Left ventricle myocardium inferior (tissue), 1 donor: ENCODE measurements around the gene ZNF446. TPM values are rescaled to one million over a fixed set of nuclear protein-coding genes. Genes with fewer than 3 reads are reported as not detected.
"Not testable (repeated sequence)": the region's sequence is repeated elsewhere in the genome, so short reads cannot be mapped to it uniquely, and the experiment has no call there.

Experiments
- DNase-seq: peaks from one replicate; pipeline ENCODE4 v3.0.0-alpha.2; 2020
- H3K27ac ChIP-seq: fragments of 200-600 bp; replicated peaks from 2 replicates; pipeline ENCODE4 v1.8.0; 2021
- H3K27me3 ChIP-seq: fragments of 200-600 bp; 2 replicates; pipeline ENCODE4 v1.8.0; 2021; ENCODE audit warnings: low read depth
- H3K36me3 ChIP-seq: fragments of 200-600 bp; 2 replicates; pipeline ENCODE4 v1.8.0; 2021
- H3K4me1 ChIP-seq: fragments of 200-600 bp; 2 replicates; pipeline ENCODE4 v1.8.0; 2021
- H3K4me3 ChIP-seq: fragments of 200-600 bp; 2 replicates; pipeline ENCODE4 v1.8.0; 2021; ENCODE audit warnings: mild to moderate bottlenecking, moderate library complexity
- H3K9me3 ChIP-seq: fragments of 200-600 bp; replicated peaks from 2 replicates; pipeline ENCODE4 v1.8.0; 2021
- intact Hi-C: fragments of 100-400 bp; cut with micrococcal nuclease; formaldehyde crosslinking; loops from one replicate; pipeline ENCODE4 v1.11.0; 2022
- total RNA-seq: library from RNA; stranded (reverse); fragmentation: NEBNext Ultra II Directional; extraction: Animal tissue kit (Norgen Biotek cat#: 25700); gene quantifications from one replicate; pipeline ENCODE4 v1.2.1, GENCODE V29; 2021
- TF ChIP-seq, protein P1 (sequence below): fragments of 200-600 bp; IDR thresholded peaks from 2 replicates; pipeline ENCODE4 v1.8.0; 2021; ENCODE audit warnings: antibody characterized with exemption, mild to moderate bottlenecking, borderline replicate concordance
- donor health status: DM: no; HTN: yes; CAD: no; lungs with severe emphysema.

Gene ZNF446
- total RNA-seq, 1 donor from 2014 or later = 4.9 TPM

DNA sequence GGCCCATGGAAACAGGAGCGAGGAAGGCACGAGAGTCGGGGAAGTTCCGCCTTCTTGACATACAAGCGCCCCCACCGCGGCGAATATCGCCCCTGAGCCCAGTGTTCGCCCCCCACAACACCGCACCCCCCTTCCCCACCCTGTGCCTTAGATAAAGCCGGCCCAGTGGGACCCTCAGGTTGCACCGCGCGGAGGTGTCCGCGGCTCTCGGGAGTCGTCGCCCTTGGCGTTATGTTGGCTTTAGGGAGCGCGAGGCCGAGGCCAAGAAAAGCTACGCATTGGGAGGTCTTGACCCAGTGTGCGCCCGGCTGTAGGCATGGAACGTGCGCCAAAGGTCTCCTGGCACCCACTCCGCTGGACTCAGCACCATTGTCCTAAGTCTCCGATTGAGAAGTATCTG is 35.6 kb upstream of the ZNF446 start:
- intact Hi-C loops = no loop called here
- peak overlapping the region; percentile 84 for H3K4me3 ChIP-seq
- peaks cover 28% of the 10 kb centered on the region for H3K4me1 ChIP-seq
- H3K36me3 ChIP-seq = peaks cover 31% of the 10 kb centered on the region
- DNase-seq = no peak
- TF ChIP-seq, protein P1, sequence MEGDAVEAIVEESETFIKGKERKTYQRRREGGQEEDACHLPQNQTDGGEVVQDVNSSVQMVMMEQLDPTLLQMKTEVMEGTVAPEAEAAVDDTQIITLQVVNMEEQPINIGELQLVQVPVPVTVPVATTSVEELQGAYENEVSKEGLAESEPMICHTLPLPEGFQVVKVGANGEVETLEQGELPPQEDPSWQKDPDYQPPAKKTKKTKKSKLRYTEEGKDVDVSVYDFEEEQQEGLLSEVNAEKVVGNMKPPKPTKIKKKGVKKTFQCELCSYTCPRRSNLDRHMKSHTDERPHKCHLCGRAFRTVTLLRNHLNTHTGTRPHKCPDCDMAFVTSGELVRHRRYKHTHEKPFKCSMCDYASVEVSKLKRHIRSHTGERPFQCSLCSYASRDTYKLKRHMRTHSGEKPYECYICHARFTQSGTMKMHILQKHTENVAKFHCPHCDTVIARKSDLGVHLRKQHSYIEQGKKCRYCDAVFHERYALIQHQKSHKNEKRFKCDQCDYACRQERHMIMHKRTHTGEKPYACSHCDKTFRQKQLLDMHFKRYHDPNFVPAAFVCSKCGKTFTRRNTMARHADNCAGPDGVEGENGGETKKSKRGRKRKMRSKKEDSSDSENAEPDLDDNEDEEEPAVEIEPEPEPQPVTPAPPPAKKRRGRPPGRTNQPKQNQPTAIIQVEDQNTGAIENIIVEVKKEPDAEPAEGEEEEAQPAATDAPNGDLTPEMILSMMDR = no peak
- no peaks in the 10 kb centered on the region for H3K27me3 ChIP-seq
- H3K9me3 ChIP-seq = peaks cover 38% of the 10 kb centered on the region
- H3K27ac ChIP-seq = peak overlapping the region; percentile 82

DNA sequence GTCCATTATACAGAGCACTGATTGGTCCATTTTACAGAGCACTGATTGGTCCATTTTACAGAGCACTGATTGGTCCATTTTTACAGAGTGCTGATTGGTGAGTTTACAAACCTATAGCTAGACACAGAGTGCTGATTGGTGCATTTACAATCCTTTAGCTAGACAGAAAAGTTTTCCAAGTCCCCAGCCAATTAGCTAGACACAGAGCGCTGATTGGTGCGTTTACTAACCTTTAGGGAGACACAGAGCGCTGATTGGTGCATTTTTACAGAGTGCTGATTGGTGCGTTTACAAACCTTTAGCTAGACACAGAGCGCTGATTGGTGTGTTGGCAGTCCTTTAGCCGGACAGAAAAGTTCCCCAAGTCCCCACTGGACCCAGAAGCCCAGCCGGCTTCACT is 33.2 kb upstream of the ZNF446 start:
- H3K9me3 ChIP-seq = peaks cover 13% of the 10 kb centered on the region
- DNase-seq = not testable (repeated sequence)
- H3K4me1 ChIP-seq = peaks cover 28% of the 10 kb centered on the region

DNA sequence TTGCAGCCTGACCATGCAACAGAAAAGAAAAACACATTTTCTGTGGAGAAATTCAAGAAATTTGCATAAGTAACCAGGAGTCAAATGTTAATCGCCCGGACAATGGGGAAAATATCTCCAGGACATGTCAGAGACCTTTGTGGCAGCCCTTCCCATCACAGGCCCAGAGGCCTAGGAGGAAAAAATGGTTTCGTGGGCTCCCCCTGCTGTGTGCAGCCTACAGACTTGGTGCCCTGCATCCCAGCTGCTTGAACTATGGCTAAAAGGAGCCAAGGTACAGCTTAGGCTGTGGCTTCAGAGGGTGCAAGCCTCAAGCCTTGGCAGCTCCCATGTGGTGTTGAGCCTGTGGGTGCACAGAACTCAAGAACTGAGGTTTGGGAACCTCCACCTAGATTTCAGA is 27.3 kb upstream of the ZNF446 start:
- not testable (repeated sequence) for H3K36me3 ChIP-seq

More for the DNA sequence above, 33.2 kb upstream of the ZNF446 start:
- H3K27ac ChIP-seq, H3K4me3 ChIP-seq, H3K36me3 ChIP-seq, intact Hi-C loops, H3K27me3 ChIP-seq: not testable (repeated sequence)

DNA sequence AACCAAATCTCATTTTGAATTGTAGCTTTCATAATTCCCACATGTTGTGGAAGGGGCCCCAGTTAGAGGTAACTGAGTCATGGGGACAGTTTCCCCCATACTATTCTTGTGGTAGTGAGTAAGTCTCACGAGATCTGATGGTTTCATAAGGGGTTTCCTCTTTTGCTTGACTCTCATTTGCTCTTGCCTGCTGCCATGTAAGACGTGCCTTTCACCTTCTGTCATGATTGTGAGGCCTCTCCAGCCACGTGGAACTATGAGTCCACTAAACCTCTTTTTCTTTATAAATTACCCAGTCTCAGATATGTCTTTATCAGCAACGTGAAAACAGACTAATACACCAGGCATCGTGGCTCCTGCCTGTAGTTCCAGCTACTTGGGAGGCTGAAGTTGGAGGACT is 26.2 kb upstream of the ZNF446 start:
- intact Hi-C loops, H3K27ac ChIP-seq, H3K27me3 ChIP-seq, H3K9me3 ChIP-seq, DNase-seq, H3K4me3 ChIP-seq: not testable (repeated sequence)
- peaks cover 14% of the 10 kb centered on the region for H3K4me1 ChIP-seq
- peaks cover 10% of the 10 kb centered on the region for H3K36me3 ChIP-seq

More for the DNA sequence above, 27.3 kb upstream of the ZNF446 start:
- H3K9me3 ChIP-seq, H3K27ac ChIP-seq, H3K4me3 ChIP-seq, intact Hi-C loops, DNase-seq, H3K27me3 ChIP-seq: not testable (repeated sequence)
- peaks cover 14% of the 10 kb centered on the region for H3K4me1 ChIP-seq

DNA sequence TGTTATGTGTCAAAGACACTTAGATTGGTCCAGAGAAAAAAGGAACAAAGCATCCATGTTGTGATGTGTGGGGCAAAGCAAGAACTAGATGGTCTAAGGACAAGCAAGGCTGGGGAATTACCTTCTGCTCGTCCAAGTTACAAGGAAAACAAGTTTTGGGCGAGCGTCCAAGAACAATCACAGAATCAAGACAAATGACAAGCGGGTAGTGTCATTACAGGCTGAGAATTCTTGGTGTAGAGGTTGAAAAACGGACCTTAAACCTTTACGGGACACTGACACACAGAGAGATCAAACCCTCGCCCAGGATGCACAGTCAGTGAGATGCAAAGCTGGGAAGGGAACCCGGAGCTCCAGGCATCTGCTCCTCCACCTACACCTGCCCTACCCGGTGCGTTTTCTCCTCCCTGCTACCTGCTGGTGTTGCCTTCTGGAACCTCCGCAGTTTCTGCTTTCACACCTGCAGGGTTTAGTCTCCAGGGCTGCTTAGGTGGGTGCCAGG is 25.2 kb upstream of the ZNF446 start:
- intact Hi-C loops = no loop called here
- DNase-seq = no peak
- H3K27me3 ChIP-seq = peaks cover 6% of the 10 kb centered on the region
- H3K4me3 ChIP-seq = peak overlapping the region; percentile 85
- no peaks in the 10 kb centered on the region for H3K9me3 ChIP-seq
- H3K4me1 ChIP-seq = peaks cover 14% of the 10 kb centered on the region
- TF ChIP-seq, protein P1 = no peak
- no peak overlapping the region for H3K27ac ChIP-seq
- peaks cover 15% of the 10 kb centered on the region for H3K36me3 ChIP-seq

DNA sequence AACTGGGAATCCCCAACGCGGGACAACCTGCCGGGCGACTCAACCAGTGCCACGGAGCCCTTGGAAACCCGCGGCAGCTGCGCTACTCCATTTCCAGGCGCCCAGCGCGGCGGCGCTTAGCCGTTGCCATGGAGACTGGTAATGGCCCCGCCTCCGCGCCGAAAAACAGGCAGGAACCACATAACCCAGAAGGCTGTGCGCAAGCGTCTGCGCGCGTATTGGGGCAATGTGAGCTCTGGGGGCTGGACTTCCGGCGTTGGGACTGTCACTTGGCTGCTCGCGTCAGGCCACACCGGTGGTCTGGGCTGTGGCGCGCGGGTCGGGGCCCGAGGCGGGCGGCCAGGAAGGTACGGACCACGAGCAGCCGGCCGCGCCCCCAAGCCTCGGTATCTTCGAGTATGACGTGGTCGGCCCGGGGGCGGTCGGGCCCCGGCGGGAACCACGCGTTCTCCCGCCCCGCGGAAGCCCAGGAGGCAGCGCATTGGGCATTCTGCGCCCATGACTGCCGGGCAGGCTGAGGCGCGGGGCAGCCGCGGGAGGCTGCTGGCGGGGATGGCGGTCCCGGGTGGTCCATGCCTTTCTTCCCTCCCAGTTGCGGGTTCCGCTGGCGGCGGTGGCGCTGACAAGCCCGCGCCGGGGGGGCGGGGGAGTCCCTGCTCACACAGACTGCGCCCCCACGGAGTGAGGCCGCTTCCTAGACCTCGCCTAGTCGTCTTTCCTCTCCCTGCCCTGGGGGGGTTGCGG is 24.6 kb upstream of the ZNF446 start, which contains the start of gene ZNF324B:
Gene ZNF324B (plus strand): TSS at position 265 of the 744 bp plus-strand sequence. CDS start 2,080 bp downstream, outside the sequence.
- Histone ChIP-seq H3K4me3 (peak within 1 kb of the TSS; percentile 85), H3K27me3 (peaks cover 6% of the 10 kb centered on the region), H3K4me1 (peaks cover 14% of the 10 kb centered on the region), H3K27ac (peak within 1 kb of the TSS; percentile 74), H3K36me3 (peaks cover 22% of the 10 kb centered on the region), H3K9me3 (no peaks in the 10 kb centered on the region)
- DNase-seq = peak; percentile 97
- intact Hi-C loops = no loop called here
- TF ChIP-seq, protein P1 = no peak

DNA sequence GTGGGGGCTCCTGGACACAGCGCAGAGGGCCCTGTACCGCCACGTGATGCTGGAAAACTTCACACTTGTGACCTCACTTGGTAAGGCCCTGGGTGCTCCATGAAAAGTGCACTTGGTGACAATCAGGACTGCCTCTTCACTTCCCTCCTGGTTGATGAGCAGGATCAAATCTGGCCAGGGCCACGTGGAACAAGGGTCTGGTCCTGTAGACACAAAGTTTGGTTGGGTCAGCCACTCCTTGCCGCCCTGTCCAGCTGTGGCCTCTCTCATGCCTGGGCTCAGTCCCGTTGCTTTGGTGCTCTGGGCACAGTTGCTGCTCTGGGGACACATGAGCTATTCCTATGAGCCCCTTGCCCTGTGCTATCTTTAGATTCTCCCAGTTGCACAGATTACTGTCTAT is 22.4 kb upstream of the ZNF446 start:
- Histone ChIP-seq H3K36me3 (peaks cover 29% of the 10 kb centered on the region), H3K4me3 (no peak overlapping the region), H3K27me3 (peaks cover 6% of the 10 kb centered on the region), H3K9me3 (no peaks in the 10 kb centered on the region), H3K4me1 (peaks cover 14% of the 10 kb centered on the region), H3K27ac (no peak overlapping the region)
- no peak for DNase-seq
- TF ChIP-seq, protein P1 = no peak
- intact Hi-C loops = no loop called here
